H1 (cell line): ENCODE data around the gene LCE3C.
"Not testable (repeated sequence)": the region's sequence is repeated elsewhere in the genome, so short reads cannot be mapped to it uniquely, and the experiment has no call there.

Experiments used
- GTF2F1 ChIP-seq: IDR thresholded peaks from 2 replicates; pipeline ENCODE4 v1.6.1; 2012; ENCODE audit warnings: low read depth, low read length, improper control_type of control experiment, borderline replicate concordance
- TF ChIP-seq, protein P1 (sequence below), 3 experiments: IDR thresholded peaks; 1 replicate in 2 of 3; 2 replicates in 1 of 3; pipeline versions ENCODE4 v1.5.1 to v1.6.1; 2011; ENCODE audit warnings: low read length in 3 of 3, mild to moderate bottlenecking in 3 of 3, inconsistent platforms in 2 of 3, low read depth in 1 of 3, moderate library complexity in 1 of 3; ENCODE audit not compliant: insufficient read depth in 1 of 3; ENCODE audit errors: control extremely low read depth in 1 of 3

GRCh38 chr1:152579526-152579925 is 20.5 kb upstream of the LCE3C start:
- TF ChIP-seq, protein P1, sequence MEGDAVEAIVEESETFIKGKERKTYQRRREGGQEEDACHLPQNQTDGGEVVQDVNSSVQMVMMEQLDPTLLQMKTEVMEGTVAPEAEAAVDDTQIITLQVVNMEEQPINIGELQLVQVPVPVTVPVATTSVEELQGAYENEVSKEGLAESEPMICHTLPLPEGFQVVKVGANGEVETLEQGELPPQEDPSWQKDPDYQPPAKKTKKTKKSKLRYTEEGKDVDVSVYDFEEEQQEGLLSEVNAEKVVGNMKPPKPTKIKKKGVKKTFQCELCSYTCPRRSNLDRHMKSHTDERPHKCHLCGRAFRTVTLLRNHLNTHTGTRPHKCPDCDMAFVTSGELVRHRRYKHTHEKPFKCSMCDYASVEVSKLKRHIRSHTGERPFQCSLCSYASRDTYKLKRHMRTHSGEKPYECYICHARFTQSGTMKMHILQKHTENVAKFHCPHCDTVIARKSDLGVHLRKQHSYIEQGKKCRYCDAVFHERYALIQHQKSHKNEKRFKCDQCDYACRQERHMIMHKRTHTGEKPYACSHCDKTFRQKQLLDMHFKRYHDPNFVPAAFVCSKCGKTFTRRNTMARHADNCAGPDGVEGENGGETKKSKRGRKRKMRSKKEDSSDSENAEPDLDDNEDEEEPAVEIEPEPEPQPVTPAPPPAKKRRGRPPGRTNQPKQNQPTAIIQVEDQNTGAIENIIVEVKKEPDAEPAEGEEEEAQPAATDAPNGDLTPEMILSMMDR (IDR thresholded peaks at IDR 0.05; ENCODE audit: control extremely low read depth in 1 of 3, insufficient read depth in 1 of 3, low read depth in 1 of 3, low read length in 3 of 3): not testable (repeated sequence)
- not testable (repeated sequence) for TF ChIP-seq GTF2F1
